HepG2 (cell line): Measurements from ENCODE around the gene CD276.

Experiments
- BHLHE40 ChIP-seq: IDR thresholded peaks from 2 replicates; pipeline ENCODE4 v1.6.1; 2011; ENCODE audit warnings: low read length, improper control_type of control experiment
- KLF9 ChIP-seq: IDR thresholded peaks from 2 replicates; pipeline ENCODE4 v1.6.1; 2016; ENCODE audit warnings: low read depth
- TOPORS ChIP-seq: sonication (generic); formaldehyde crosslinking; IDR thresholded peaks from 2 replicates; pipeline ENCODE4 v1.8.0; 2023; ENCODE audit warnings: mild to moderate bottlenecking, missing genetic modification reagents
- ZNF205 ChIP-seq: IDR thresholded peaks from 2 replicates; pipeline ENCODE4 v1.6.1; 2018; ENCODE audit warnings: missing biosample characterization, missing genetic modification reagents
- ZNF441 ChIP-seq: sonication (generic); formaldehyde crosslinking; IDR thresholded peaks from 2 replicates; pipeline ENCODE4 v1.7.0; 2021; ENCODE audit warnings: missing genetic modification reagents, borderline replicate concordance
- ZSCAN30 ChIP-seq: sonication (generic); formaldehyde crosslinking; IDR thresholded peaks from 2 replicates; pipeline ENCODE4 v1.5.0; 2020; ENCODE audit warnings: mild to moderate bottlenecking, missing genetic modification reagents
- TF ChIP-seq, protein P1 (sequence below): sonication (generic); formaldehyde crosslinking; IDR thresholded peaks from 2 replicates; pipeline ENCODE4 v1.5.0; 2020; ENCODE audit warnings: mild to moderate bottlenecking, missing genetic modification reagents, moderate library complexity

DNA sequence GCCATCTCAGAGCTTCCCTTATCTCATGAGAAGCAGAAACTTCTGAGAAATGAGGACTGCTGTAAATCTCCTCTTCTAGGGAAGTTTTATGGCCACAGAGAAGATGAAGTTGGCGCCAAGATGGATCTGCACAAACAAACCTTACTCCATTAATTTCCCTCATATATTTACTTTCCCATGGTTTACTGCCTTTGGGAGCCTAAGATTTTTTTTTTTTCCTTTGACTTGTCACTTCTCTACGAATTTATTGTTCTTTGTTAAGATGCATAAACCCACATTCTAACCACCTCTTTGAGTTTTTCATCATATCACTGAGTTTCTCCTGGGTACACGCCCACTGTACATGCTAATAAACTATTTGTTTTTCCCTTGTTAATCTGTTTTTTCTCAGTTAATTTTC lies 29.5 kb upstream of the CD276 start:
- no peak for TF ChIP-seq ZNF205 (CRISPR knock-in tag)
- TF ChIP-seq ZNF441 (CRISPR knock-in tag), result no peak
- TF ChIP-seq ZSCAN30 (CRISPR knock-in tag), result no peak
- TF ChIP-seq KLF9 (CRISPR knock-in tag), result no peak
- no peak for TF ChIP-seq TOPORS (CRISPR knock-in tag)
- no peak for TF ChIP-seq BHLHE40
- TF ChIP-seq, protein P1, sequence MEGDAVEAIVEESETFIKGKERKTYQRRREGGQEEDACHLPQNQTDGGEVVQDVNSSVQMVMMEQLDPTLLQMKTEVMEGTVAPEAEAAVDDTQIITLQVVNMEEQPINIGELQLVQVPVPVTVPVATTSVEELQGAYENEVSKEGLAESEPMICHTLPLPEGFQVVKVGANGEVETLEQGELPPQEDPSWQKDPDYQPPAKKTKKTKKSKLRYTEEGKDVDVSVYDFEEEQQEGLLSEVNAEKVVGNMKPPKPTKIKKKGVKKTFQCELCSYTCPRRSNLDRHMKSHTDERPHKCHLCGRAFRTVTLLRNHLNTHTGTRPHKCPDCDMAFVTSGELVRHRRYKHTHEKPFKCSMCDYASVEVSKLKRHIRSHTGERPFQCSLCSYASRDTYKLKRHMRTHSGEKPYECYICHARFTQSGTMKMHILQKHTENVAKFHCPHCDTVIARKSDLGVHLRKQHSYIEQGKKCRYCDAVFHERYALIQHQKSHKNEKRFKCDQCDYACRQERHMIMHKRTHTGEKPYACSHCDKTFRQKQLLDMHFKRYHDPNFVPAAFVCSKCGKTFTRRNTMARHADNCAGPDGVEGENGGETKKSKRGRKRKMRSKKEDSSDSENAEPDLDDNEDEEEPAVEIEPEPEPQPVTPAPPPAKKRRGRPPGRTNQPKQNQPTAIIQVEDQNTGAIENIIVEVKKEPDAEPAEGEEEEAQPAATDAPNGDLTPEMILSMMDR (CRISPR knock-in tag), result no peak
